HG03175 (cell line): ENCODE measurements around the gene WDR37.

Source experiments
- ATAC-seq: cut with Tn5 transposase; IDR thresholded peaks from one replicate; pipeline ENCODE4 v1.9.1; 2021; ENCODE audit warnings: mild to moderate bottlenecking, moderate library complexity; ENCODE audit not compliant: unreplicated experiment

WDR37 gene

DNA sequence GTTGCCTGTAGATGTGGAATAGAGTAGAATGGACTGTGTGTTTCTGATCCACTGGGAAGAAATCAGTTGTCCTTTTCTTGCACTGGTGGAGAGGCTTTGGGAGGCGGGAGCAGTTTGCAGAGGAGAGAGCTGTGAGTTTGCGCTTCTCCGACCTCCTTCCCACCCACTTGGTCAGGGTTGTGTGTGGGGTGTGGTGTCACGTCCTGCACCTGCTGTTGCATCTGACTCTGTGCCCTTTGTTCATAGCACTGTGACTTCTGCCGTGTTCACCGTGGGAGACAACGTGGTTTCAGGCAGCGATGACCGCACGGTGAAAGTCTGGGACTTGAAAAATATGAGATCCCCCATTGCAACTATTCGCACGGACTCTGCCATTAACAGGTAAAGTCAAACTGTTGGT is 67.8 kb downstream of the WDR37 start:
- no peak for ATAC-seq

DNA sequence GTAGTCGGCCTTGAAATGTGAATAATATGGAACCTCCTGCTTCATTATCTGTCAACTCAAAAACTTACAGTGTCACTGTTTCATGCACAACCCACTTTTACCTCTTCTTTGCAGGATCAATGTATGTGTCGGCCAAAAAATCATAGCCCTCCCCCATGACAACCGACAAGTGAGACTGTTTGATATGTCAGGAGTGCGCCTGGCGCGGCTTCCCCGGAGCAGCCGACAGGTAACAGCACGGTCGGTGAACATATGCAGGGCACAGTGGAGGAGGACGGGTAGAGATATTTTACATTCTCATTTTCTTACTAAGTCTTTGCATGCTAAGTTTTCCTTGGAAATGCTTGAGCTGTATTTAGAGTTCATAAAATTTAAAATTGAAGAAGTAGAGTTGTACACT is 68.6 kb downstream of the WDR37 start:
- ATAC-seq = no peak

DNA sequence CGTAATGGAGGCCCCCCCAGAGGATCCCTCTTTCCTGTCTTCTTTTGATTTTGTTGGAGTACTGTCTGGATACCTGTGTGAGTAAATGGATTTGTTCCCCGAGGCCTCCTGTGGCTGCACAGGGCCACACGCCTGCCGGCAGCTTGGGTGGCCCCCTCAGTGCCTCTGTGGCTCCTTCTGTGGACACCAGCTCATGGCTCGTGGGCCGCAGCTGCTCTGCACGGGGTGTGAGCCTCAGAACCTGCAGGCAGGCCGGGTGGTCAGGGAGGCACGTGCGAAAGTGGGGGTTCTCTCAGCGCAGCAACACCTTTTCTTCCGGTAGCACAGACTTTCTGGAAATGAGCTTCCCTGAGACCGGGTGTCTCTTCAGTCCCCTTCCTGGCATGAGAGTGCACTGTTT is 70.3 kb downstream of the WDR37 start:
- ATAC-seq = no peak

DNA sequence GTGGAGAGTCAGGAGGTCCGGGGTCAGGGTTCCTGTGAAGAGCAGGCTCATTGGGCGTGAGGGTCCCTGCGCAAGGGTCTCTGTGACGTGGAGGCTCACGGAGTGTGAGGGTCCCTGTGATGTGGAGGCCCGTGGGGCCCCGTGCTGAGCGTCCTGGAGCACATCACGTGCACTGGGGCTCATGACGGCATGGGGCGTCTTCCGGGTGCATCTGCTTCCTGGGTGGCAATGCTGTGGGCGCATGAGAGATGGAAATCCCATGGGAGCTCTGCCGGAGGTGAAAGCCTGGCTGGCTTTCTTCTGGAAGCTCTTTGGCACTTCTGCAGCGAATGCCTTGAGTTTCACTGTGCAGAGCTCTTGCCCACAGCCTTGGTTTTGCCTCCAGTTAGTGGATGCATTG is 71.4 kb downstream of the WDR37 start:
- no peak for ATAC-seq

DNA sequence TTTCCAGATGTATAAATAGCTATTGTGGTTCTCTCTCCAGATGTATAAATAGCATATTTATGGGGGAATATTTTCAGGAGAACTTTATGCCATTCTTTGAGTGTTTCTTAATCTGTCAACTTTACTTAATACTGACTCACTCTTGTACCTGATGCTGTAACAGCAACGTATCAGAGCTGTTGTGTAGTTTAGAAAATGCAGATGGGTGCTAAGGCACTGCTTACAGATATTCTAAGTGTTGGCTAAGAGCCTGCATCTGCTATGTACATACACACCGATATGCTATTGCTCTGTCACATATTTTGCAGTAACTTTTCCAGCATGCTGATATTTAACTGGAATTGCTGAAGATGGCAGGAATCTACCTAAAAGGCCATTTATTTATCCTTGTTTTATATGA is 71.9 kb downstream of the WDR37 start:
- no peak for ATAC-seq

DNA sequence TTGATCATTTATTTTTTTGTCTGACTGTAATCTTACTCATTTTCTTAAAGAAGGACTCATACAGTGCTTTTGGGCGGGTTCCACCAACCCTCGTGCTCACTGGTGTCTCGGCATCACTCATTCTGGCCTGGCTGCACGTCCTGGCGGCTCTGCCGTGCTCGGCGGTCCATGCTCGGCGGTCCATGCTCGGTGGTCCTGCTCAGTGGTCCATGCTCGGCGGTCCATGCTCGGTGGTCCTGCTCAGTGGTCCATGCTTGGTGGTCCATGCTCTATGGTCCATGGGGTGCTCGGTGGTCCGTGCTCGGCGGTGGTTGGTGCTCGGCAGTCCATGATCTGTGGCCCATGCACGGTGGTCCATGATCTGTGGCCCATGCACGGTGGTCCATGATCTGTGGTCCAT is 72.5 kb downstream of the WDR37 start:
- no peak for ATAC-seq

DNA sequence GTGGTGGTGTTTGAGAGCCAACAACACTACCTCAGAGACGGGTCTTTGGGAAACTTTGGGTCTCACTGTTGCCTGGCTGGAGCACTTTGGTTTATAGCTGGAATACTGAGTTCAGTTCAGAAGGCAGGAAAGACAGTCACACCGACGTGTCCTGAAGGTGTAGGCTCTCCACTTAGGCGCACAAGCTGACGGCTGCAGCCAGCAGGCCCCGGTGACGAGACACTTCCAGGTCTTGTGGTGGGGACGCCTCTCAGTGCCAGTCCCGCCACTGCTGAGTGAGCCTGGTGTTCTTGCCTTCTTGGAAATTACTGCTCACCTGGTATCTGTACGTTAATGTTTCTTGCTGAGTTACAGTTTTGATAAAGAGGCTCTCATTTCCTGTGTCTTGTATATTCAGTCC is 74.0 kb downstream of the WDR37 start:
- ATAC-seq = no peak

DNA sequence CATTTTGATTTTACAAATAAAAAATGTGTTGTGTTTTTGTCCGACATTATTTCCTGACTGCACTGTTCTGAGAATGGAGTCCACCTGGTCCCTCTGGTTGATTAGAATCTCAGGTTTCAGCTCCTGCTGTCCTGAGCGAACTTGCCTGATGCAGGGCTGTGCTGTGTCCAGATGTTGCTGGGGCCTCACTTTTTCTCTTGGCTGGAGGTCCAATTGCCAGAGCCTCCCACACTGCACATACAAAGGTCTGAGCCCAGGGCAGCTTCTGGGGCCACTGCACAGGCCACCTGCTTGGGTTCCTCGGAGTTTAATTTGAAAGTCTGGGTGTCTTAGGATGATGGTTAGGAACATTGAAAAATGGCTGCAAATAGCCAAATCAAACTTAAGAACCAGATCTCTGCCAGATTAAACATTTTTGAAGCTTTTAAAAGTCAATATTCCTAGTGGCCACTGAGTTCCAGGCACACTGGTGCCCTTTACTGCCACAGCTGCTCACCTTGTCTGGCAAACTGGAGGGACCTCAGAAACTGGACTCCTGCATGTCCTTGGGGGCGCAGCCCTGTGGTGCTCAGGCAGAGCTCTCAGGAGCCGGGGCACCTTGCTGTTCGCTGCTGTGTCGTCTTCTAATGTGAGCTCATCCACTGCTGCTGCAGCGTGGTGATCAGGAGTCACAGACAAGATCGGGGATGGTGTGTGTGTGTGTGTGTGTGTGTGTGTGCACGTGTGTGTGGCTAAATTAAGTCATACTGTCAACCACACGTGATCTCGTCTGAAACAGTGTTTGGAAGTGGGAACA is 75.0 kb downstream of the WDR37 start:
- ATAC-seq = no peak

DNA sequence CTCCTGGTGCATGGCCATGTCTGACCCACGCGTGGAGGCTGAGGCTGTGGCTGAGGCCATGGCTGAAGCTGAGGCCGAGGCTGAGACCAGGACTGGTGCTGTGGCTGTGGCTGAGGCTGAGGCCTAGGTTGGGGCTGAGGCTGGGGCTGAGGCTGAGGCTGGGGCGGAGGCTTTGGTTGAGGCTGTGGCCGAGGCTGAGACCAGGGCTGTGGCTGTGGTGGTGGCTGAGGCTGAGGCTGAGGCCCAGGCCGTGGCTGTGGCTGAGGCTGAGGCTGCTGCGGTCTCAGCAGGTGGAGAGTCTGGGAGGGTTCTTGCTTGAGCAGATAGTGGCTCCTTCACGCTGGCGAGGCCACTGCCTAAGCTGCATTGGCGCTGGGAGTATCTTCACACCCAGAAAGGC is 76.4 kb downstream of the WDR37 start:
- ATAC-seq = no peak

DNA sequence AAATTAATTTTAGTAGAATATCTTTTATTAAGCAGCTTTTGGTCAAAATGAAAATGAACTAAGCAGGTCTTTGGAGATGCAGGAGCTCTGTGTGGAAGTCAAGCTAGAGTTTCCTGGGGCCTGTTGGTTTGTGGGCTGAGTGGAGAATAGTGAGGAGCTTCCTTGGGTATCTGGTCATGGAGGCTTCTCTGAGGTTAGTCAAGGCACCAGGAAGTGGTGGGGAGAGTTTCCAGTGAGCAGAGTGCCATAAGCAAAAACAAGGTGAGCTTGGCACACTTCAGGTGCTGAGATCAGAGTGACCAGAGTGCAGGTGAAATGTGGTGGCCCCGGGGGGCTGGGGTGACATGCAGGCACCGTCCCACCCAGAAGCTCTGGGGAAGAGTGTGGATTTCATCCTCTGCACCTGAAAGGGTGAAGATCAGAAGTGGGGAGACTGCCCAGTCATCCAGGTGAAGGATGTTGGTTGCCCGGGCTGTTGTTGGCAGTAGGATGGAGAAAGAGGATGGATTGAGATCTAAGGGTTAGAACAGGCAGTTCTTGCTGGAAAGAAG is 77.4 kb downstream of the WDR37 start:
- no peak for ATAC-seq

DNA sequence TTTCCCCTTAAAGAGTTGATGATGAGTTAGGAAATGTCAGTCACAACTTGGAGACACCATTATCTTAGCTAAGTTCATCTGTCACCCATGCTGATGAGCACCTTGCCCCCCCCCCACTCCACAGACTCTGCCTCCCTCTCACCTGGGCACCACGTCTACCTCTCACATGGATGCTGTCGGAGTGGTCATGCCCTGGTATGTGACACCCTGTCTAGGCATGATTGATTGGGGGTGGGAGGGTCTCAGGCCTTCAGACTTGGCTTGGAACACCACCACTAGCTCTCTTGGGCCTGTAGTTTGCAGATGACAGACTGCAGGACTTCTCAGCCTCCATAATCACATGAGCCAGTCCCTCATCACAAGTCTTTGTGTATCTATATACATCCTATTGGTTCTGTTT is 78.0 kb downstream of the WDR37 start:
- no peak for ATAC-seq

DNA sequence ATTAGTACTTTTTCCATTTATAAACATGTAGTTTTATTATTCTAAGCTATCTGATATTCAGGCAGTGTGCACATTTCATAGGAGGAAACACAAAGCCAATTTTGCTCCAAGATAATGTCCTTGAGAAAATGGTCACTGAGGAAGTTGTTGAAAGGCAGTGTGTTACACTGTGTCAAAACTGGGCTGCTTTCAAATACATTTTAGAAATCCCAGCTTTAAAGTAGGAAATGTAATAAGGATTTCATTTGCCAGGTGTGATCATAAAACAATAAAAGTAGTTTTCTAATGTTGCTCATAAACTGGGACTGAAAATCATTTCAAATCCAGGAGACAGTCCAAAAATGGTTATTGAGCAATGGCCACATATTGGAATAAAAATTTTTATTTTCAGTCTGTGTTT is 80.1 kb downstream of the WDR37 start:
- ATAC-seq = no peak

DNA sequence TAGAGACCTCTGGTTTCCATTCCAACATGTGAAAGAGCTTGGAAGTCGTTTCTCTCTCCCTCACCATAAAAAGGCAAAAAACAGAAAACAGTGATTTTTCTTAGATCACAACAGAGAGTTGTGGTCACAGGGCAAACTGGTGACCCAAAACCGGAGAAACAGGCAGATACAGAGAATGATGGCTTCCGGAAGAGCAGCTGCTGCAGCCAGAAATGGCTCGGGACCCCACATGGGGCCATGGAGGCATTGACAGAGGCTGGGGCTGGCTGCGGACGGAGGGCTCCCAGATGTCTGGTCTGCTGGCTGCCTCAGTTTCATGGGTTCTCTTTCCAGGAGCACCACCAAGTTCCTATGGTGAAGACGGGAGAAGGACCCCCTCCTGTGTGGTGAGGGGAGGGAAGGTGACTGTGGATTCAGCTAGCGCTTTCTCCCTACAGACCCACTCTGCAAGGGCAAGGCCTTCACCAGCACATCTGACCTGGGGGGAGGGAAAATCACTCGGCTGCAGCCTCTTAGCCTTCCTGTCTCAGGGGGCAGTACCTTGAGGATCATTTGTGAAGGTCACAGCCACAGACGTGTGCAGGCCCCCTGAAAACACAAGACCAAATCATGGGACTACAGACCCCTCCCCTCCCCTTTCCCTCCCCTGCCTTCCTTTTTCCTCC is 81.4 kb downstream of the WDR37 start:
- ATAC-seq = no peak

DNA sequence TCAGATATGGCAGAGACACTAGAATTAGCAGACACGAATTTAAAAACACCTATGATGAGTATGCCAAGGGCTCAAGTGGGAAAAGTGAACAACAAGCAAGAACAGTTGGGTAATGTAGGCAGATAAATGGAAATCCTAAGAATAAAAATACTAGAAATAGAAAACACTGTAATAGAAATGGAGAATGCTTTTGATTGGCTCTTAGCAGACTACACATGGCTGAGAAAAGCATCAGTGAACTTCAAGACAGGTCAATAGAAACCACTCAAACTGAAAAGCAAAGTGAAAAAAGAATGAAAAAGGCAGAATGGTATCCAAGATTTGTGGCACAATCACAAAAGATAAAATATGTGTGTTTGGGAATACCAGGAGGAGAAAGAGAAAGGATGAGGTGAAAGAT is 82.3 kb downstream of the WDR37 start:
- ATAC-seq = no peak

DNA sequence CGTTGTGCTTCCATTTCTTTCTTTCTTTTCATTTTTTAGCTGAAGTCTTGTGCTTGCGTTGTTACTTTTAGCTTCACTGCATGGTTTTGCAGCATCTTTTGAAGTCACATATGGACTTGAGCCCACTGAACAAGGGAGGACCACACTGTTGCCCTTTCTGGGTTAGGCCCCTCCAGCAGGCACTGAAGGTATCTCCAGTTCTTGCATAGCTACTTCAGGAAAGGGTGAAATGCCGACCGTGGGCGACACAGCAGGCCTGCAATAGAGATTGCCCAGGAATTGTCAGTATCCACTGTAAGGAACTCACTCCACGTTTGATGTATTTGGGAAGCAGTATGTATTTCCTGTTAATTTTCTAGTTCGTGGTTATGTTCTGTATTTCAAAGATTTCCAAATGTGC is 85.1 kb downstream of the WDR37 start:
- no peak for ATAC-seq

DNA sequence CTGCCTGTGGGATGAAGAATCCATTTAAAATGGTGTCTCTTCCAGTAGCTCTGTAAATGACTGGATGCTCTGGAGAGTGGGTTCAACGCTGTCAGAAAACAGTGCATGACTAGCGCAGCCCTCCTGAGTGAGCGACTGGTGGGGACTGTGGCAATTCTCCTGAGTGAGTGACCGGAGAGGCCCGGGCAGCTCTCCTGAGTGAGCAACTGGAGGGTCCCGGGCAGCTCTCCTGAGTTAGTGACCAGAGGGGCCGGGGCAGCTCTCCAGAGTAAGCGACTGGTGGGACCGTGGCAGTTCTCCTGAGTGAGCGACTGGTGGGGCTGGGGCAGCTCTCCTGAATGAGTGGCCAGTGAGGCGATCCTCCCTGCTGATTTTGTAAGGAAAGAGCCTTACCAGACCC is 85.5 kb downstream of the WDR37 start:
- ATAC-seq = no peak

DNA sequence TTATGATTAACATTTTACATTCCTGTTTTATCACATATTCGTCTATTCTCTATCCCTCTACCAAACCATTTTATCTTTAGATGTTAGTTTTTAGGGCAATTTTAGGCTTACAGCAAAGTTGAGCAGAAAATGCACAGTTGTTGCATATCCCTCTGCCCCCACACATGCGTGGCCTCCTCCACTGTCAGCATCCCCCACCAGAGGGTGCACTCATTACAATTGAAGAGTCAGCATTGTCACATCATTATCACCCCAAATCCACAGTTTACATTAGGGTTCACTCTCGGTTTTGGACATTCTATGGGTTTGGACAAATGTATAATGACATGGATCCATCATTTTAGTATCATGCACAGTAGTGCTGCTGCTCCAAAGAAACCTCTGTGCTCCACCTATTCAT is 86.4 kb downstream of the WDR37 start:
- no peak for ATAC-seq

DNA sequence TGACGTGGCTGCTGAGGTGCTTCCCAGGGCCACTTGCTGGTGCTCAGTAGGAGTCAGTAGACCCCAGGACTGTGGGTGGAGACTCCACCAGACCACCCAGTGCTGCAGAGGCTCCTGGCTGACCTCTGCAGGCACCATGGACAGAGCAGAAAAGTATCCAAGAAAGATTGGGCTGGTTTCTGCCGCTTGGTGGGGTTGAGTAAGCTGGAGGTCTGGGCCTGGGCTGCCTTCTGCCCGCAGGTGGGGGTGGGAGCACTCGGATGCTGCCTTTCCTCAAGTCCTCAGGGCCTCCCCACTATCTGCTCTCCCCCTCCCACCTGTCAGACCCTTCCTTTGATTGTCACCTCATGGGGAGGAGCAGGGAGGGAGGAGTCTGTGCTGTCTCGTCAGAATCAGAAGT is 91.6 kb downstream of the WDR37 start:
- no peak for ATAC-seq

DNA sequence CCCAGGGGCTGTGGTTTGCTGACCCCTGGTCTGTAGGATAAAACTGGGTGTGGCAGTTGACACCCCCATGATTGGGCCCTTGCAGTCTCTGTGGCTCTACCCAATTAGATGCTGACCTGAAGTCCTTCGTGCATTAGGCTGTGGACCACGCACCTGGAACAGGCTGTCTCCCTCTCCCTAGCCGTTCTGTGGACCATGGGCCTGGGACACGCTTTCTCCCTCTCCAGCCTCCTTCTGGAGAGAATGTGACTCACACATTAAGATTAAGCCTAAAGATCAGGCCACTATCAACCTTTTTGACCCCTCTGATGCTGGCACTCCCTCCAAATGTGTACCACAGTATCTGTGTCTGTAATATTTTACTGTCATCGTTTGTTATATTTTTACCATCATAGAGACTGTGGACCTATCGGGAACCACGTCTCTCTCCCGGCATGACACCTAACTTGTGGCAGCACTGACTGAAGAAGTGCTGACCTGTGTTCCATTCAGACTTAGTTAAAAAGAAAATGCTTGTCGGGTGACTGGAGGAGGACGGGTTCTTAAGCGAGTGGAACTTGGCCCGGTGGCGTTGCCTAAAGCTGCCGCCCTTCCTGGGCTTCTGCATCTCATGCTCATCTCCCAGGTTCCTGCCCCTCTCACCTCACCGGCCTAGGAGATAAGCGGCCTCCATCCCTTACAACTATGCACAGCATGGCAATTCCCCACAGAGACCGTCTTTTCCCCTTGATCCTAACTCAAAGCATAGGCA is 92.8 kb downstream of the WDR37 start:
- no peak for ATAC-seq

DNA sequence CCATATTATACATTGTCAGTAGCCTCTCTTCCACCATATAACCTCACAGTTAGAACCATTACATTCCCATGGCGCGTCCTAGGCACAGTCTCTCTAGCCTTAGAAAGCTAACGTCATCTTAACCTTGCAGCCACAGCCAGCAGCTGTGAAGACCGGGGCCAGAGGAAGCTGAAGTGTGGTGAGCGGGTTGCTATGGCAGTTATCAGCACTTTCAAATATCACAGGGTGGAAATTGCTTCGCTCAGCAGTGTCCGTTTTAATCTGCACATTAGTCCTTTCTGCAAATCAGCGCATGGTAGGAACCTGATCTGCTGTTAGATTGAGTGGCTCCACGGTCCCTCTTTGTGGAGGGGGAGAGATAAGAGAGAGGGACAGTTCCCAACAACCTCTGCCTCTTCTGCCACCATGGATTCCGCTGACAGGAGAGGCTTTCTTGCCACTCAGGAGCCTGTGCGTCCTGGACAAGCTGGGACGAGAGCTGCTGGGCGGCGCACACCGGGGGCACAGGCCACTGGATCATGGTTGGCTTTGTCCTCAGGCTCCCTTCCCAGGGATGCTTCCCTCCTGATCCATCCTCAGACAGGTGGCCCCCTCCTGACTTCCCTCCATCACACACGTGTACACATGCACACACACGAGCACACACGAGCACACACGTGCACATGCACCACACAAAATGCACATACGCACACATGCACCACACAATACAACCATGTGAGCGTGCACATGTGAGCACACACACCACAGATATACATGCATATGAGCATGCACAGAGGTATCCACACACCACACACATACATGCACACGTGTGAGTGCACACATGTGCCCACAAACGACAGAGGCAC is 93.8 kb downstream of the WDR37 start:
- ATAC-seq = no peak

DNA sequence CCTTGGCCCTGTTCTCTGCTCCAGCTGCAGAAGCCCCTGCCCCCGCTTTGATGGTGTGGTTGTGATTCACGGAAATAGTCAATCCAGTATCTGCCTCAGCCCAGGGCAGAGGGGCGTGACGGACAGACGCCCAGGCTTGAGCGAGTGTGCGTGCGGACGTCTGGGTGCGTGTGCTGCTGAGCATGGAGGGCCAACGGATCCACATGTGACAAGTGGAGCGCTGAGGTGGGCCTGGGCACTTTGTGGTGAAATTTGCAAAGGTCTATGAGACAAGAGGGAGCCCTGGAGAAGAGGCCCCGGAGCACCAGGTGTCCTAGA is 94.4 kb downstream of the WDR37 start:
- ATAC-seq = no peak
